Omental fat pad (tissue), 4 donors: Measurements from ENCODE around the gene RREB1. TPM values are rescaled to one million over a fixed set of nuclear protein-coding genes. Genes with fewer than 3 reads are reported as not detected.
"Not testable (repeated sequence)": the region's sequence is repeated elsewhere in the genome, so short reads cannot be mapped to it uniquely, and the experiment has no call there.

Experiments
- ATAC-seq: fragments of 150-250 bp; one replicate; pipeline ENCODE4 v1.9.1; 2016; ENCODE audit warnings: mild to moderate bottlenecking, moderate library complexity; ENCODE audit not compliant: low FRiP score
- DNase-seq: peaks from one replicate; pipeline ENCODE4 v3.0.0-alpha.2; 2019; ENCODE audit warnings: low spot score
- total RNA-seq, 4 donors: library from RNA; depleted of rRNA; stranded (reverse); fragments of >200 nt; gene quantifications; one replicate each; pipeline ENCODE4 v1.1.0, GENCODE V29; 2016
- TF ChIP-seq, protein P1 (sequence below), 3 donors: fragments of 450-650 bp; IDR thresholded peaks; one replicate each; pipeline ENCODE4 v1.5.1; 2016 to 2017; ENCODE audit warnings: antibody characterized with exemption in 3 of 3, mild to moderate bottlenecking in 3 of 3, moderate library complexity in 2 of 3

The RREB1 gene
- total RNA-seq, 4 donors from 2014 or later, result 24.9 to 48.1 (median 40.6) TPM

DNA sequence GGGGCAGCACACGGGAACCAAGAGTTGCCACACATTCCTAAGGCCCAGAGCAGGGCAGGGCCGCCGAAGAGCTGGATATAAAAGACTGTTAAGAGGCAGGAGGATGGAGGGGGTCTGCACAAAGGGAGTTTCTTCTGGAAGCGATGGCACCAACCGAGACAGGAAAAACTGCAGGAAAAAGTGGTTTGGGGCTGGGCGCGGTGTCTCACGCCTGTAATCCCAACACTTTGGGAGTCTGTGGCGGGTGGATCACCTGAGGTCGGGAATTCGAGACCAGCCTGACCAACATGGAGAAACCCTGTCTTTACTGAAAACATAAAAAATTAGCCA is 163.4 kb downstream of the RREB1 start:
- TF ChIP-seq, protein P1, sequence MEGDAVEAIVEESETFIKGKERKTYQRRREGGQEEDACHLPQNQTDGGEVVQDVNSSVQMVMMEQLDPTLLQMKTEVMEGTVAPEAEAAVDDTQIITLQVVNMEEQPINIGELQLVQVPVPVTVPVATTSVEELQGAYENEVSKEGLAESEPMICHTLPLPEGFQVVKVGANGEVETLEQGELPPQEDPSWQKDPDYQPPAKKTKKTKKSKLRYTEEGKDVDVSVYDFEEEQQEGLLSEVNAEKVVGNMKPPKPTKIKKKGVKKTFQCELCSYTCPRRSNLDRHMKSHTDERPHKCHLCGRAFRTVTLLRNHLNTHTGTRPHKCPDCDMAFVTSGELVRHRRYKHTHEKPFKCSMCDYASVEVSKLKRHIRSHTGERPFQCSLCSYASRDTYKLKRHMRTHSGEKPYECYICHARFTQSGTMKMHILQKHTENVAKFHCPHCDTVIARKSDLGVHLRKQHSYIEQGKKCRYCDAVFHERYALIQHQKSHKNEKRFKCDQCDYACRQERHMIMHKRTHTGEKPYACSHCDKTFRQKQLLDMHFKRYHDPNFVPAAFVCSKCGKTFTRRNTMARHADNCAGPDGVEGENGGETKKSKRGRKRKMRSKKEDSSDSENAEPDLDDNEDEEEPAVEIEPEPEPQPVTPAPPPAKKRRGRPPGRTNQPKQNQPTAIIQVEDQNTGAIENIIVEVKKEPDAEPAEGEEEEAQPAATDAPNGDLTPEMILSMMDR (IDR thresholded peaks at IDR 0.05), result no peak
- no peak for DNase-seq
- ATAC-seq, result no peak

DNA sequence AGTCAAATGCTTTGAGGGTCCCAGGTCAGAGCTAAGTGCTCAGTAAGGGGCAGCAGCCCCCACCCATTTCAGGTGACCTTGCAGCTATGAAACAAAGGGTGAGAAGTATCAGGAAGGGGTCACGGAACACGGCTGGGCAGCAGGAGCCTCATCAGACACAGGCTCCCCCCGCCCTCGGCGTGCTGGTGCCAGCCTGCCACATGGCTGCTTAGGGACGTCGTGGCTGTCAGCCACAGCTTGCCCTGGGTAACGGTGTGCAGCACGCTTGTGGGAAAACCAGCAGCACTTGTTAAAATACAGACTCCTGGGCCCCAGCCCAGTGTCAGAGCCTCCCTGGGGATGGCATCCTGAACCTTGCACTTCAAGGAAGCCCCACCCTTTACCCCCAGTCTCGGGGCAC is 165.9 kb downstream of the RREB1 start:
- DNase-seq, result no peak
- TF ChIP-seq, protein P1 (IDR thresholded peaks at IDR 0.05), result no peak
- ATAC-seq, result no peak

DNA sequence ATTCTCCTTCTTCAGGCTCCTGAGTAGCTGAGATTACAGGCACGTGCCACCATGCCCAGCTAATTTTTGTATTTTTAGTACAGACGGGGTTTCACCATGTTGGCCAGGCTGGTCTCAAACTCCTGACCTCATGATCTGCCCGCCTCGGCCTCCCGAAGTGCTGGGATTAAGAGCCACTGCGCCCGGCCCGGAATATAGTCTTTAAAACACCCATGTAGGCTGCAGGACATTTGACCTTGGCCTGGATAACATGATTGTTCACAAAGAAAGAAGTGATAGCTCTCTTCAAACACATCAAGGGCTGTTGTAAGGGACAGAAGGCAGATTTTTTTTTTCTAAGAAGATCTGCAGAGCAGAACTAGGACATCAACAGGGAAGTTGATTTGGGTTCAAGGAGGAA is 166.8 kb downstream of the RREB1 start:
- not testable (repeated sequence) for DNase-seq, ATAC-seq

DNA sequence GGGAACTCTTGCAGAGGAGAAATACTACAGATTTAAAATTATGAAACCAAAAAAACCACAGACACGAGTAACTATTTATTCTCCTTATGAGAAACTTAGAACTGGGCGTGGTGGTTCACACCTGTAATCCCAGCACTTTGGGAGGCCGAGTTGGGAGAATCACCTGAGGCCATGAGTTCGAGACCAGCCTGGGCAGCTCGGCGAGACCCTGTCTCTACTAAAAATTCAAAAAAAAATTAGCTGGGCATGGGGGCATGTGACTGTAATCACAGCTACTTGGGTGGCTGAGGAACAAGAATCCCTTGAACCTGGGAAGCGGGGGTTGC is 168.4 kb downstream of the RREB1 start:
- DNase-seq (no peak), ATAC-seq (no peak)
- TF ChIP-seq, protein P1 (IDR thresholded peaks at IDR 0.05), result no peak

DNA sequence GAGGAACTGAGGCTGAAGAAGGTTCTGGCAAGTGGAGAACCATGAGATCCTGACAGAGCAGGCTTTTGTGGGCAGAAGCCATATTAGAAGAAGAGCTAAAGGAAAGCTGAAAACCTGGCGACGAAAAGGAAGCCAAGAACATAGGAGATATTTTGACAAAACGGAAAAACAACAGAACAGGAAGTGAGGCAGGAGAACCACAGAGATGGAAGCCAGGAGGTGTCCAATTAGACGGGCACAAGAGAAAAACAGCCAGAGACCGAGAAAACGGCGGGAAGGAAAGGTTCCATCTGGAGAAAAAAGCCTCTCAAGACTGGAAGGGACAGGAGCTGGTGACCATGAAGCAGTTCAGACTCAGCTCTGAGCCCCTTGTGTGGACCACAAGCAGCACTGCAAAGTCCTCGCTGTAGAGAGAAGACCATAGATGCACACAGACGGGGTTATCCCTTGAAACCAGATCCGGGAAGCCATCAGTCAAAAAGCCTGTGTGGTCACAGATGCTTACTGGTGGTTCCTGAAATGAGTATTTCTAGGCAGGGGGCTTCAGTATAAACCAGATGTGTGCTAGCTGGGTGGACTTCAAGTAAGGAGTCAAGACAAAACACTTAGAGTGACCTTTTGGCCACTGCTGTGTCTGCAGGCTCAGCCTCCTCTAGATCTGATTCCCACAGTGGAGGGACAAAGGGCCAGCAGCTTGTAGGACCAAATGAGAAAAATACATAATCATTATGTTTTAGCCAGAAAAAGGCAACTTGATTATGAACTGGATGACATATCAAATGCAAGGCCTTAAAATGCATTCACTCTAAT is 174.5 kb downstream of the RREB1 start:
- TF ChIP-seq, protein P1 (IDR thresholded peaks at IDR 0.05), result no peak
- no peak for ATAC-seq
- DNase-seq, result no peak

DNA sequence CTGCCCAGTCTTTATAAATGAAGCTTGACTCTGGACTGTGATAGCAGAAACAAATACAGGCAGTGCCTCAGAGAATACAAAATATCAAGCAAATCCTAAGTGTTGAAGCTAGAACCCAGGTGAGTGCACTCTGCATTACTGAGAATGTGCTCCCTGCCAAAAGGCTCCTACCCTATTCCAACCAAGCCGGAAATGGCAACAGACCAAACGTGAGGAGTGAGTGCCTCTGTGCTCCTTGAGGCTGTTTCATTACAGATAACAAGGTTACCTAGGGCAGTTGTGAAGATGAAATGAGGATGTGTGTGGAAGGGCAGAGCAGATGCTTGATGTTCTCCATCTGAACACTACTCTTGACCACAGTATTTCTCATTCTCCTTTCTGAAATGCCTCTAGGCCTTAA is 175.9 kb downstream of the RREB1 start:
- no peak for DNase-seq
- TF ChIP-seq, protein P1 (IDR thresholded peaks at IDR 0.05), result no peak
- ATAC-seq, result no peak

DNA sequence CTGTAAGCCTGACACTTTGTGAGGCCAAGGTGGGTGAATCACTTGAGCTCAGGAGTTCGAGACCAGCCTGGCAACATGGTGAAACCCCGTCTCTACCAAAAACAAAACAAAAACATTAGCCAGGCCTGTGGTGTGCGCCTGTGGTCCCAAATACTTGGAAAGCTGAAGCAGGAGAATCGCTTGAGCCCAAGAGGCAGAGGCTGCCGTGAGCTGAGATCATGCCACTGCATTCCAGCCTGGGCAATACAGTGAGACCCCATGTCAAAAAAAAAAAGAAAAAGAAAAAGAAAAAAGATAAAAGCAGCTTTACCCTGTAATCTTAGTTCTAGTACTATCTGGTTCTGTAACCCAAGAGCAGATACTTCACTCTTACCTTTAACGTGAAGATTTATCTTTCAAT is 177.7 kb downstream of the RREB1 start:
- TF ChIP-seq, protein P1 (IDR thresholded peaks at IDR 0.05), result no peak
- no peak for ATAC-seq

More for the DNA sequence above, 177.7 kb downstream of the RREB1 start:
- DNase-seq, result no peak
